WI38 (cell line): ENCODE data around the gene TCF7L2.
A peak's percentile ranks its signal among the peaks of the same experiment; 100 is the strongest.

Source experiments
- H3K4me3 ChIP-seq: 2 replicates; pipeline ENCODE4 v1.5.1; 2011; ENCODE audit warnings: low read depth, mild to moderate bottlenecking, control low read depth, low read length
- CTCF ChIP-seq: IDR thresholded peaks from 2 replicates; pipeline ENCODE4 v1.5.1; 2012; ENCODE audit warnings: low read depth, mild to moderate bottlenecking, control low read depth, low read length

Gene TCF7L2

DNA sequence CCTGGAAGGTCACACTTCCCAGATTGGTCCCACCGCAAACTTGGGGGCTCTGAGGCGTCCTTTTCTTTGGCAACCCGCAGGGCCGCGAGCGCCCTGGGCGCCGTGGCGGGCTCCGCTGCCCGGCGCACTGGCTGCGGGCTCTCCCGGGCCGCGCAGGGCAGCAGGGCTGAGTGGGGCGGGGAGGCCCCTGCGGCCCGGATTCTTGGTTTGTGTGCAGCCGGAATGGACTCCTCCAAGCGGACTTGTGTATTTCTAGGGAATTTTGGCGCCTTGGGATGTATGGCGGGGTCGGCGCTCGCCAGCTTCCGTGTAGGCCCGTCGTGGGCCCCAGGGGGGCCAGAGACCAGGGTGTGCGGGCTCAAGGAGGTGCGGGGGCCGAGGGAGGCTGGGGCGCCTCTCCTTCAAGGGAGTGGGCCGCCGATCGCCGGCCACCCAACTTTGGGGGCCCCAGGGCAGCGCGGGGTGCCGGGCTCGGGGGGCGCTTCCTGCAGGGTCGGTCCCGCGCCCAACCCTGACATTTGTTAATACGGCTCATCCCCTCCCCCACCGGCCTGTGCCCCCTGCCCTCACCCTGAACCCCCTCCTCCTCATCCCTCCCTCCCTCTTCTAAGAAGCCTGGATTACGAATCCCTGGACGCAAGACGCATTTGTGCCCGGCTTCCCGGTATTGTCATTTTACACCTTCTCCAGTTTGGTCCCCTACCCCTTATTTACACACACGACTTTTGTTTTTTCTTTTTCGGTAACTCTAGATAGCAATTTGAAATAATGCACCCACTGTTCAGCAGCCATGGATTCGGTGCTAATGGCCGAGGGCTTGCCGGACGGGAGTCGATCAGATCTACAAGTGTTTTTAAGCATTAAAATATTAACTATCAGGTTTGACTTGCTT lies 2.5 kb downstream of the TCF7L2 start:
- no peak for TF ChIP-seq CTCF
- H3K4me3 ChIP-seq = peak overlapping the region; percentile 86

GRCh38 chr10:112953174-112954159 lies 3.4 kb downstream of the TCF7L2 start:
- H3K4me3 ChIP-seq = peak overlapping the region; percentile 86
- no peak for TF ChIP-seq CTCF

- peak overlapping the region; percentile 51 for H3K4me3 ChIP-seq
- no peak for TF ChIP-seq CTCF
These were observed 5.0 kb downstream of the TCF7L2 start for GRCh38 chr10:112954974-112955581.

- no peak for TF ChIP-seq CTCF
- peak overlapping the region; percentile 51 for H3K4me3 ChIP-seq
These were observed 5.8 kb downstream of the TCF7L2 start for GRCh38 chr10:112955582-112956421.

GRCh38 chr10:112956631-112957350 lies 6.7 kb downstream of the TCF7L2 start:
- no peak for TF ChIP-seq CTCF
- H3K4me3 ChIP-seq = no peak overlapping the region

DNA sequence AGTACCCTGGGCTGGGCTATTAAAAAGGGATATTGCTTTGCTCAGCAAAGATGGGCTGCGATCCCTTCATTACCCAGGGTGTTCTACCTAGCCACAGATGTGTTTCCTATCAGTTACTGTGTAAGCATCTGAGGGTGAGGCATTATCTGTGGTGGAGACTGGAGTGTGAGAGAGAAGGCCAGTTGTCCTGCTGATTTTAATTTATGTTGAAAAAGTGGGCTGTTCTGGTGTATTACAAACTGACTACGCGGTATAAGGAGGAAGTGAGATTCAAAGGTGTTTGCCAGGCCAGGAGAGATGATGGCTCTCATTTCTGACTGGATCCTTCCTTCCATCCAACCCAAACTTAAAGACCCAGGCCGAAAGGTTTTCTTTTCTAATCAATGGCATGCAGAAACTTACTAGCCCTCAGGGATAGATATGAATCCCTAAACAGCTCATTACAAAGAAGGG lies 7.6 kb downstream of the TCF7L2 start:
- TF ChIP-seq CTCF = no peak

More for the DNA sequence above, 7.6 kb downstream of the TCF7L2 start:
- H3K4me3 ChIP-seq = no peak overlapping the region
